IPS-20b (cell line): ENCODE results near the gene KCNK5.

Source experiments
- H3K27ac ChIP-seq: one replicate; pipeline ENCODE4 v1.5.1; 2013; ENCODE audit warnings: low read length
- H3K27me3 ChIP-seq: 2 replicates; pipeline ENCODE4 v1.6.1; 2013; ENCODE audit warnings: mild to moderate bottlenecking, low read length, inconsistent platforms; ENCODE audit not compliant: insufficient read depth
- H3K36me3 ChIP-seq: 2 replicates; pipeline ENCODE4 v1.6.1; 2013; ENCODE audit warnings: low read depth, mild to moderate bottlenecking, inconsistent platforms, low read length, moderate library complexity; ENCODE audit not compliant: insufficient read depth
- H3K4me1 ChIP-seq: 2 replicates; pipeline ENCODE4 v1.6.1; 2013; ENCODE audit warnings: mild to moderate bottlenecking, control low read depth, inconsistent platforms, low read length, moderate library complexity; ENCODE audit not compliant: insufficient read depth
- H3K4me3 ChIP-seq: 2 replicates; pipeline ENCODE4 v1.5.1; 2013; ENCODE audit warnings: mild to moderate bottlenecking, low read length, inconsistent platforms
- H3K9ac ChIP-seq: 2 replicates; pipeline ENCODE4 v1.6.1; 2013; ENCODE audit warnings: low read depth, mild to moderate bottlenecking, inconsistent platforms, low read length, moderate library complexity
- H3K9me3 ChIP-seq: 2 replicates; pipeline ENCODE4 v1.6.1; 2013; ENCODE audit warnings: mild to moderate bottlenecking, low read depth, low read length, inconsistent platforms; ENCODE audit not compliant: insufficient read depth

Gene KCNK5

GRCh38 chr6:39214846-39215639, 14.2 kb downstream of the KCNK5 start:
- peaks cover 21% of the 10 kb centered on the region for H3K4me1 ChIP-seq
- H3K27ac ChIP-seq: no peak overlapping the region
- no peaks in the 10 kb centered on the region for H3K27me3 ChIP-seq
- peaks cover 41% of the 10 kb centered on the region for H3K36me3 ChIP-seq
- H3K9me3 ChIP-seq: no peaks in the 10 kb centered on the region
- H3K4me3 ChIP-seq: no peak overlapping the region
- no peak overlapping the region for H3K9ac ChIP-seq

- Histone ChIP-seq H3K9ac (no peak overlapping the region), H3K9me3 (no peaks in the 10 kb centered on the region), H3K4me1 (peaks cover 23% of the 10 kb centered on the region), H3K36me3 (peaks cover 38% of the 10 kb centered on the region), H3K27me3 (no peaks in the 10 kb centered on the region), H3K4me3 (no peak overlapping the region), H3K27ac (no peak overlapping the region)
Measured at GRCh38 chr6:39214120-39214813, 15.0 kb downstream of the KCNK5 start.

- H3K4me1 ChIP-seq: peaks cover 21% of the 10 kb centered on the region
- H3K27me3 ChIP-seq: no peaks in the 10 kb centered on the region
- peaks cover 29% of the 10 kb centered on the region for H3K36me3 ChIP-seq
Measured at GRCh38 chr6:39213195-39213920, 15.9 kb downstream of the KCNK5 start.

GRCh38 chr6:39211183-39211582, 18.1 kb downstream of the KCNK5 start:
- Histone ChIP-seq H3K4me1 (peaks cover 17% of the 10 kb centered on the region), H3K27ac (no peak overlapping the region), H3K36me3 (peaks cover 23% of the 10 kb centered on the region), H3K27me3 (no peaks in the 10 kb centered on the region), H3K4me3 (no peak overlapping the region), H3K9ac (no peak overlapping the region), H3K9me3 (no peaks in the 10 kb centered on the region)

More at GRCh38 chr6:39213195-39213920, 15.9 kb downstream of the KCNK5 start:
- Histone ChIP-seq H3K27ac (no peak overlapping the region), H3K9me3 (no peaks in the 10 kb centered on the region), H3K4me3 (no peak overlapping the region), H3K9ac (no peak overlapping the region)

GRCh38 chr6:39210450-39210849, 18.8 kb downstream of the KCNK5 start:
- Histone ChIP-seq H3K27me3 (no peaks in the 10 kb centered on the region), H3K9ac (no peak overlapping the region), H3K27ac (no peak overlapping the region), H3K36me3 (peaks cover 22% of the 10 kb centered on the region), H3K4me1 (peaks cover 18% of the 10 kb centered on the region), H3K4me3 (no peak overlapping the region), H3K9me3 (no peaks in the 10 kb centered on the region)

- peaks cover 20% of the 10 kb centered on the region for H3K36me3 ChIP-seq
- no peaks in the 10 kb centered on the region for H3K9me3 ChIP-seq
- H3K27me3 ChIP-seq: no peaks in the 10 kb centered on the region
- no peak overlapping the region for H3K27ac ChIP-seq
- H3K4me1 ChIP-seq: peaks cover 23% of the 10 kb centered on the region
- no peak overlapping the region for H3K4me3 ChIP-seq
- H3K9ac ChIP-seq: peak overlapping the region; percentile 41; the same call in 1 of the 2 replicates
Measured at GRCh38 chr6:39209911-39210310, 19.4 kb downstream of the KCNK5 start.

GRCh38 chr6:39209360-39209811, 19.9 kb downstream of the KCNK5 start:
- Histone ChIP-seq H3K4me1 (peaks cover 28% of the 10 kb centered on the region), H3K9ac (peak overlapping the region; percentile 41; the same call in 1 of the 2 replicates), H3K27ac (no peak overlapping the region)

GRCh38 chr6:39208223-39208739, 21.0 kb downstream of the KCNK5 start:
- no peaks in the 10 kb centered on the region for H3K9me3 ChIP-seq
- peaks cover 39% of the 10 kb centered on the region for H3K4me1 ChIP-seq
- peaks cover 5% of the 10 kb centered on the region; the same call in 1 of the 2 replicates for H3K36me3 ChIP-seq
- H3K9ac ChIP-seq: 0 out of 2 replicates have a peak overlapping the region, but pooled peaks have one; percentile 11
- no peak overlapping the region for H3K4me3 ChIP-seq
- no peak overlapping the region for H3K27ac ChIP-seq
- H3K27me3 ChIP-seq: no peaks in the 10 kb centered on the region

More at GRCh38 chr6:39209360-39209811, 19.9 kb downstream of the KCNK5 start:
- Histone ChIP-seq H3K9me3 (no peaks in the 10 kb centered on the region), H3K4me3 (no peak overlapping the region), H3K27me3 (no peaks in the 10 kb centered on the region), H3K36me3 (peaks cover 15% of the 10 kb centered on the region)

- no peaks in the 10 kb centered on the region; the same call in 1 of the 2 replicates for H3K36me3 ChIP-seq
- no peak overlapping the region for H3K4me3 ChIP-seq
- no peaks in the 10 kb centered on the region for H3K27me3 ChIP-seq
- no peak overlapping the region for H3K27ac ChIP-seq
- H3K4me1 ChIP-seq: peaks cover 40% of the 10 kb centered on the region
- H3K9me3 ChIP-seq: no peaks in the 10 kb centered on the region
- H3K9ac ChIP-seq: 0 out of 2 replicates have a peak overlapping the region, but pooled peaks have one; percentile 11
Measured at GRCh38 chr6:39207416-39208222, 21.7 kb downstream of the KCNK5 start.

- Histone ChIP-seq H3K4me3 (no peak overlapping the region), H3K4me1 (peaks cover 40% of the 10 kb centered on the region), H3K27ac (peak overlapping the region; percentile 32), H3K36me3 (no peaks in the 10 kb centered on the region; the same call in 1 of the 2 replicates), H3K9me3 (no peaks in the 10 kb centered on the region), H3K27me3 (no peaks in the 10 kb centered on the region), H3K9ac (no peak overlapping the region)
Measured at GRCh38 chr6:39206250-39206721, 23.0 kb downstream of the KCNK5 start.
